CD4-positive, alpha-beta T cell treated with Interleukin-2 at 100 ng/mL for 4 hours (primary cell): ENCODE results near the gene TSC22D4.

ENCODE experiments used
- DNase-seq: peaks from one replicate; pipeline ENCODE4 v3.0.0-alpha.2; 2020; ENCODE audit warnings: low spot score

Gene TSC22D4

DNA sequence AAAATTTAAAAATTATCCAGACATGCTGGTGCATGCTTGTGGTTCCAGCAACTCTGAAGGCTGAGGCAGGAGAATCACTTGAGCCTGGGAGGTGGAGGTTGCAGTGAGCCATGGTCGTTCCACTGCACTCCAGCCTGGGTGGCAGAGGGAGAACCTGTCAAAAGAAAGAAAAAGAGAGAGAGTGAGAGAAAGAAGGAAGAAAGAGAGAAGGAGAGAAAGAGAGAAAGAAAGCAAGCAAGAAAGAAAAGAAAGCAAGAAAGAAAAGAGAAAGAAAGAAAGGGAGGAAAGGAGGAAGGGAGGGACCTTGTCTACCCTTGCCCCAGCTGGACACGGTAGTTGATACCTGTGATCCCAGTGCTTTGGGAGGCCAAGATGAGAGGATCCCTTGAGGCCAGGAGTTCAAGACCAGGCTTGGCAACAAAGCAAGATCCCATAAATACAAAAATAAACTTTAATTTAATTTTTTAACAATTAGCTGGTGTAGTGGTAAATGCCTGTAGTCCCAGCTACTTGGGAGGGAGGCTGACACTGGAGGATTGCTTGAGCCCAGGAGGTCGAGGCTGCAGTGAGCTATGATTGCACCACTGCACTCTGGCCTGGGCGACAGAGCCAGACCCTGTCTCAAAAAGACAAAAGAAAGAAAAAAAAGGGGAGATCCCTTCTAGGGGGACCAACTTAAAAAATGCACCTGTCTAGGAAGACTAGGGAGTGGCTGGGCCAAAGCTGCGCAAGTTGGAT, 13.9 kb upstream of the TSC22D4 start:
- no peak for DNase-seq

GRCh38 chr7:100491192-100491578, 12.2 kb upstream of the TSC22D4 start:
- DNase-seq: no peak

DNA sequence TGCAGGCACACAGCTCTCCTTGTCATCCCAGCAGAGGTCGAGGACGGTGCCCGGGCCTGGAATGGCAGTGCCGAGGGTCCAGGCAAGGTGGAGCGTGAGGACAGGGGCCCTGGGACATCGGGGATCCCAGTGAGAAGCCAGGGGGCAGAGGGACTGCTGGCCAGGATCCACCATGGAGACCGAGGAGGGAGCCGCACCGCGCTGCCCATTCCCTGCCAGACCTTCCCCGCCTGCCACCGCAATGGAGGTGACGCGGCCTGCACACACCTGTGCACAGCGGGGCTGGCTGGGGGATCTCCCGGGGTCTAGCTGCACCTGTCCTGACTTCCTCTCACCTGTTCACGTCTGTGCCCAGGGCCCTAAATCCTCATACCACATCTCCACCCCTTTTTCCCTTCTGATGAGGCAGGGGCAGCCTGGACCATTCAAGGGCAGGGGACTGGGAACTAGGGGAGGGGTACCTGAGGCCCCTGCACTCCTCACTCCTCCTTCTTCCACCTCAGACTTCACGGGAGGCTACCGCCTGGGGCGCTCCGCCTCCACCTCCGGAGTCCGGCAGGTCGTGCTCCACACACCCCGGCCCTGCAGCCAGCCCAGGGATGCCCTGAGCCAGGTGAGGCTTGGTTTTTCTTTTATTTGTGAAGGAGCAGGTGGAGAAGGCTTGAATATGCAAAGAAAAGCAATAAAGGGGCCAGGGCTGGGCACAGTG, 11.6 kb upstream of the TSC22D4 start:
- DNase-seq: no peak

GRCh38 chr7:100489824-100490223, 10.8 kb upstream of the TSC22D4 start:
- DNase-seq: peak; percentile 59

GRCh38 chr7:100489121-100489520, 10.1 kb upstream of the TSC22D4 start:
- DNase-seq: no peak

- no peak for DNase-seq
These were observed 9.5 kb upstream of the TSC22D4 start for GRCh38 chr7:100488333-100489095.

DNA sequence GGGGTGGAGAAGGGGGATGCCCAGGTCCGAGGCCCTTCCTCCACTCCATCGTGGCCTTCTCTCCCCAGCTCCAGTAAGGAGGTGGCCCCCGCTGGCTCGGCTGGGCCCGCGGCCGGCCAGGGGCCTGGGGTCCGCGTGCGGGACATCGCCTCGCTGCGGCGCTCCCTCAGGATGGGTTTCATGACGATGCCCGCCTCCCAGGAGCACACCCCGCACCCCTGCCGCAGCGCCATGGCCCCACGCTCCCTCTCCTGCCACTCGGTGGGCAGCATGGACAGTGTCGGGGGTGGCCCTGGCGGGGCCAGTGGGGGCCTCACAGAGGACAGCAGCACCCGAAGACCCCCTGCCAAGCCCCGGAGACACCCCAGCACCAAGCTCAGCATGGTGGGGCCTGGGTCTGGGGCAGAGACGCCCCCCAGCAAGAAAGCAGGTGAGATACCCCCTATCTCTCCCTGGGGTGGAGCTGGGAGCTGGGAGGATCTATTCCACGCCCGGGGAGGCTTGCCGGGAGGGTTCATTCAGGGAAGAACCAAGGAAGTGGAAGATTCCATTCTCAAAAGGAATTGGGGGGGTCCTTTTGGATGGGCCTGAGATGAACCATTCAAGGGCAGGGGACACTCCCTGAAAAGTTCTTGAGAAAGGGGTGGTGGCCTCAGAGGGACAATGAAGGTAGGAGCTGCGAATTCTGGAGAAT, 7.9 kb upstream of the TSC22D4 start:
- no peak for DNase-seq

- DNase-seq: no peak
These were observed 7.2 kb upstream of the TSC22D4 start for GRCh38 chr7:100486111-100486636.

DNA sequence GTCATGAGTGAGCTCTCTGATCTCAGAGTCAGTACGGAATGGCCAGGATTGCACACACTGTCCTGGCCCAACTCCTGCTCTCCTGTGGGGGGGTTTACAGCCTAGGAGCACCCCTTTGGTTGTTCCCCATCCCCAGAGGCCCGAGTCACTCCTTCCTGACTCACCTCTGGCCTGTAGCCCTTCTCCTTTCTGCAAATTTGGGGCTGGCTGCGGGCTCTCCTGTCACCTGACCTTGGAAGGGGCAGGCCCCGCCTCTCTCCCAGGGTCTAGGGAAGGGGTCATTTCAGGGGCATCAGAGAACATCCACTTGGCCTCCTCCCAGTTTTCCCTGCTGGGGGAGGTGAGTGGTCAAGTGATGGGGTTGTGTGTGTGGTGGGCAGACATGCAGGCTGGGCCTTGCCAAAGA, 6.5 kb upstream of the TSC22D4 start:
- no peak for DNase-seq

DNA sequence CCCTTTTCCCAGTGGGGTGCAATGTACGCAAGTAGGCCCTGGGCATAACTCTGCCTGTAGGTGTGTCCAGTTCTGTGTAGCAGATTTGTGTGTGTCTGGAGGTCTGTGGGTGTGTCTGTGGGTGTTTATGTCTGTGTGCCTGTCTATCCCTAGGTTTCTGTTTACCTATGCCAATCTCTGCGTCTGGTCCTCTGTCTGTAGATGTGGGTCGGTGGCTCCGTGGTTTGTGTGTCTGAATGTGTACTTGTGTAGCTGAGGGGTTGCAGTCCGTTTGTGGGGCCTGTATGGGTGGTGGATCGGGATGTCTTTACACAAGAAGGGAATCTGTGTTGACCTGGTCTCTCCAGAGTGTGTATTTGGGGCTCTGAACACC, 5.6 kb upstream of the TSC22D4 start:
- no peak for DNase-seq

DNA sequence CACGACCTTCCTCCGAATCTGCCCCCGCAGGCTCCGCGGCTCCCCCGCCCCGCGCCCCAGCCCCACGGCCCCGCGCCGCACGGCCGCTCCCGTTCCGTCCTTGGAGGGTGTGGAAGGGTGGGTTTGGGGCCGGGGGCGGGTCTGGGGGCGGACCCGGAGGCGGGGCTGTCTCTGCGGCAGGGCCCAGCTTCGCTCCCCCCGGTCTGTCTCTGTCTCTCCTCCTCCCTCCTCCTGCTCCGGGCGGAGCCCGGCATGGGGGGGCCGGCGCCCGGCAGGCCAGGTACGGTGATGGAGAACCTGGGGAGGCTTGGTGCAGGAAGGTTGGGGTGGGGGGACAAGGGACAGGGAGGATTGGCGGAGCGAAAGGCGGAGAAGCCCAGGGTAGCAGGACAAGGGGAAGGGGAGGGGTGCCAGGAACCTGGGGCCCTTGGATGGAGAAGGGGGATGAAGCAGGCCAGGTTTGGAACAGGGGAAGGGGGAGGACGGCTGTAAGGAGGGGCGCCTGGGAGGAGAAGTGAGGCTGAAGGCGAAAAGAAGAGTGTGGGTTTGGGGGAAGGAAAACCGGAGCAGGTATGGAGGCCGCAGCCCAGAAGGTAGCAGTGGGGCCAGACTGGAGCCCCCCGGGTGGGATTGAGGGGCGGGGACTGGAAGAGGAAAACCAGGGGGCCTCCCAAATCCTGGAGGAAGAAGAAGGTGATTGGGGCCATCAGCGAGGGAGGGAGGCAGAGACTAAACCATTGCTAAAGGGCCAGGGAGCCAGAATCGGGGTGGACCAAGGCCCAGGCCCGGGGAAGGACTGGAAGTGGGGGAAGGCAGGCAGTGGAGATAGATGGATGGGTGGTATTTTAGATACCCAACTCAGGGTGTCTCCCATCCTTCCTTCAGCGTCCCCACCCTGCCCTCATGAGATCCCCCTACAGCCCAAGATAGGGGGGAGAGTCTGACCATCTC, 5.0 kb upstream of the TSC22D4 start, which contains the start of gene NYAP1:
TSS of gene NYAP1 (plus strand) at position 206 of the 951 bp plus-strand sequence. CDS start 1,385 bp downstream, outside the sequence.
- DNase-seq: peak; percentile 51

DNA sequence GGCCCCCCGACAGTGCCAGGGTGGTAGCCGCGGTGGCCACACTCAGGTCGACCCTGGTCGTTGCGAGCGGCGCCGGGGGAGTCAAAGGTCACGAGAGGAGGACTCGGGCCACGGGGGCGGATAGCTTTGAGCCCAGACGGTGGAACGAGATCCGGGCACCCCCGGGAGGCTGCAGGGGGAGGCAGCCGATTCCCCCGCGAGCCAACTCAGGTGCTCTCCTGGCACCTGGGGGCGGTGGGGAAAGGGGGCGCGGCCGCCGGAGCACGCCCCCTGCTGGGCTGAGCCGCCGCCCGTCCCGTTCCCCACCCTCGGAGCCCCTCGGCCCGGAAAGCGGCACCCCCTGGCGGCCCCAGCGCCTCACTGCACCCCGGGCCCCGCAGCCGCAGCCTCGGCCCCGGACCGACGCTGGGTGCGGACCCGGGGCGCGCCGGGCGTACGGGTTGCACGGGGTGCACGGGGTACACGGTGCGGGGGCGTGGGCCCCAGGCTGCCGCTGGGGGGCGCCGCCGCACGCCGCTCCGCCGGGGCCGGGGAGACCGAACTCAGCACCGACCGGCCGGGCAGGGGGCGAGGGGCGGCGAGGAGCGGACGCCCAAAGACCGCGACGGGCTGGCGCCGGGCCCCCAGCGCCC, 4.2 kb upstream of the TSC22D4 start:
- peak; percentile 85 for DNase-seq

DNA sequence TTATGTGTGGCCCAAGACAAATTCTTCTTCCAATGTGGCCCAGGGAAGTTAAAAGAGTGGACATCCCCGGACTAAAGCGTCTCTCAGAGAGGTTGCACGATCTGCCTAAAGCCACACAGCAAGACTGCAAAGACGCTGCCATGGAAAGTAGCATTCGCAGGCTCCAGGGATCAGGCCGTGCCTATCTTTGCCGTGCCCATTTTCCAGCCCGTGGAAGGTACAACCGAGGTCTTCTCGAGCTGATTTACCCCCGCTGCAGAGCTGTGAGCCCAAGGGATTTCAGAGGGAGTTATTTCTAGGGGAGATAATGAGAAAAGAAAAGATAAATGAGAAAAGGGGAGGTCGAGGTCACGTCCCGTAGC, 3.7 kb upstream of the TSC22D4 start:
- DNase-seq: no peak

DNA sequence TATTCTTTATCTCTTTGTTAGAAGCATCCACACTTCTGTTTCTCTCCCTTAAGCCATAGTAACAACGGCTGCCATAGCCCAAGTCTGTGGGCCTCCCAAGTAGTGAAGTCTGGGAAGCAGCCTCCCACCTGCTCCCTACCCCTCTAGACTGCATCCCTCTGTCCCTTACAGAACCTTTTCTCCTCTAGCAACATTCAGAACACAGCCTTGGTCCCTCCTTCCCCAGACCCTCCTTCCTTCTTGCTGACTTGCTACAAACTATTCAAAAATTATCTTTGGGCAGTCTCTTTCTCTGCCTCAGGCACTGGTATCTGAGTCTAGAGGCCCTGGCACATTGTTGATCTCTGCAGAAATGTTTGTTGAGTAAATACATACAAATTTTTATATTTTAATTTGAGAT, 2.5 kb upstream of the TSC22D4 start:
- no peak for DNase-seq

DNA sequence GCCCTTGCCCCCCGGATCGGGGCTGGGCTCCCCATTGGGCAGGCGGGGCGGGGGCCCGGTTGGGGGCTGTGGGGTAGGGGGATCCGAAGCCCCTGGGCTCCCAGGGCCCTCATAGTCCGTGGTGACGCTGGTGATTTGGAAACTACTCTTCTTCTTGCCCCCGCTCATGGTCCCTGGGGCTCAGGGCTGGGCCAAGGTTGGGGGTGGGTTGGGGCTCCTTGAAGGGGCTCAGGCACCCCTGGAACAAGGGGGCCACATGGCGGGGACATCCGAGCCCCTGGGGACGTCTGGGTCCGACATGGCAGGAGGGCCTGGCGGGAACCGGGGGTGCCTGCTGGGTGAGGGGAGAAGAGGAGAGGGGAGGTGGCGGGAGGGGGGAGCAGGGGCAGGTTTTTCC, 1.1 kb downstream of the TSC22D4 start:
- no peak for DNase-seq

- peak; percentile 24 for DNase-seq
These were observed 1.8 kb downstream of the TSC22D4 start for GRCh38 chr7:100476903-100477870.

GRCh38 chr7:100476101-100476780, 2.8 kb downstream of the TSC22D4 start:
- no peak for DNase-seq

GRCh38 chr7:100475549-100475948, 3.5 kb downstream of the TSC22D4 start:
- DNase-seq: no peak
